Measurements from ENCODE around the gene MAP3K5.

Gene MAP3K5

GRCh38 chr6:136527831-136528230 is 264.4 kb downstream of the MAP3K5 start:
- H3K4me3 ChIP-seq (ENCODE audit: low read depth, low read length) = no peak overlapping the region
- no peak overlapping the region for H3K14ac ChIP-seq (ENCODE audit: low read length)
- H2AK5ac ChIP-seq (ENCODE audit: low read length) = no peak overlapping the region
- H4K12ac ChIP-seq (ENCODE audit: low read depth, low read length) = no peak overlapping the region
- no peak overlapping the region for H4K8ac ChIP-seq (ENCODE audit: low read depth, low read length)
- DNase-seq = no peak
- no peak overlapping the region for H3K23ac ChIP-seq (ENCODE audit: low read length)
- no peaks in the 10 kb centered on the region for H3K36me3 ChIP-seq (ENCODE audit: control insufficient read depth in 1 of 2, insufficient read depth in 2 of 2, low read length in 2 of 2)
- H3K79me2 ChIP-seq (ENCODE audit: control insufficient read depth, insufficient read depth, low read length, poor library complexity) = no peaks in the 10 kb centered on the region
- H3K4me1 ChIP-seq (ENCODE audit: control insufficient read depth in 1 of 2, insufficient read depth in 2 of 2, low read length in 2 of 2) = peaks cover 0 to 12% of the 10 kb centered on the region in 2 experiments
- no peak overlapping the region for H2BK120ac ChIP-seq (ENCODE audit: insufficient read depth, low read length, poor library complexity)
- no peak overlapping the region for H4K91ac ChIP-seq (ENCODE audit: low read depth, low read length)
- H3K9ac ChIP-seq (ENCODE audit: low read length) = no peak overlapping the region
- no peaks in the 10 kb centered on the region for H3K79me1 ChIP-seq (ENCODE audit: low read length)
- no peaks in the 10 kb centered on the region for H3K27me3 ChIP-seq (ENCODE audit: insufficient read depth, low read length)
- H3K4ac ChIP-seq (ENCODE audit: low read depth, low read length) = no peak overlapping the region
- no CpG with 5 or more reads among the region's 6 CpGs for WGBS (ENCODE audit: extremely low coverage, insufficient coverage, insufficient read length)
- no peak overlapping the region for H2BK12ac ChIP-seq (ENCODE audit: low read length)
- no peak overlapping the region for H3K4me2 ChIP-seq (ENCODE audit: low read length)
- H3K9me3 ChIP-seq (ENCODE audit: insufficient read depth, low read depth, low read length) = no peaks in the 10 kb centered on the region
- no peak overlapping the region for H3K27ac ChIP-seq (ENCODE audit: low read depth, low read length)
- H2AFZ ChIP-seq (ENCODE audit: insufficient read depth, low read length, poor library complexity) = no peak overlapping the region
- no peak overlapping the region for H2BK5ac ChIP-seq (ENCODE audit: low read depth, low read length, poor library complexity)
- no peak overlapping the region for H3K18ac ChIP-seq (ENCODE audit: low read length)

- no peak for DNase-seq
- H4K8ac ChIP-seq (ENCODE audit: low read depth, low read length) = no peak overlapping the region
- H3K36me3 ChIP-seq (ENCODE audit: control insufficient read depth in 1 of 2, insufficient read depth in 2 of 2, low read length in 2 of 2) = no peaks in the 10 kb centered on the region
- no peak overlapping the region for H2AK5ac ChIP-seq (ENCODE audit: low read length)
- no peak overlapping the region for H3K9ac ChIP-seq (ENCODE audit: low read length)
- H3K4ac ChIP-seq (ENCODE audit: low read depth, low read length) = no peak overlapping the region
- no peak overlapping the region for H3K4me3 ChIP-seq (ENCODE audit: low read depth, low read length)
- H2BK5ac ChIP-seq (ENCODE audit: low read depth, low read length, poor library complexity) = no peak overlapping the region
- peaks cover 0 to 12% of the 10 kb centered on the region in 2 experiments for H3K4me1 ChIP-seq (ENCODE audit: control insufficient read depth in 1 of 2, insufficient read depth in 2 of 2, low read length in 2 of 2)
- H3K4me2 ChIP-seq (ENCODE audit: low read length) = no peak overlapping the region
- no CpG with 5 or more reads among the region's 4 CpGs for WGBS (ENCODE audit: extremely low coverage, insufficient coverage, insufficient read length)
- no peak overlapping the region for H3K14ac ChIP-seq (ENCODE audit: low read length)
- no peaks in the 10 kb centered on the region for H3K79me2 ChIP-seq (ENCODE audit: control insufficient read depth, insufficient read depth, low read length, poor library complexity)
- no peaks in the 10 kb centered on the region for H3K79me1 ChIP-seq (ENCODE audit: low read length)
- H2BK12ac ChIP-seq (ENCODE audit: low read length) = no peak overlapping the region
- no peak overlapping the region for H2BK120ac ChIP-seq (ENCODE audit: insufficient read depth, low read length, poor library complexity)
- H3K18ac ChIP-seq (ENCODE audit: low read length) = no peak overlapping the region
- H3K27me3 ChIP-seq (ENCODE audit: insufficient read depth, low read length) = no peaks in the 10 kb centered on the region
- no peak overlapping the region for H2AFZ ChIP-seq (ENCODE audit: insufficient read depth, low read length, poor library complexity)
- no peak overlapping the region for H4K91ac ChIP-seq (ENCODE audit: low read depth, low read length)
- no peaks in the 10 kb centered on the region for H3K9me3 ChIP-seq (ENCODE audit: insufficient read depth, low read depth, low read length)
- H3K27ac ChIP-seq (ENCODE audit: low read depth, low read length) = no peak overlapping the region
- H4K12ac ChIP-seq (ENCODE audit: low read depth, low read length) = no peak overlapping the region
- H3K23ac ChIP-seq (ENCODE audit: low read length) = no peak overlapping the region
These were observed 265.3 kb downstream of the MAP3K5 start for GRCh38 chr6:136526937-136527336.

- no peak overlapping the region for H3K23ac ChIP-seq (ENCODE audit: low read length)
- no peak overlapping the region for H3K4ac ChIP-seq (ENCODE audit: low read depth, low read length)
- peak in 1 of 2 donors; percentile 24 for DNase-seq
- H3K27ac ChIP-seq (ENCODE audit: low read depth, low read length) = no peak overlapping the region
- no peak overlapping the region for H3K18ac ChIP-seq (ENCODE audit: low read length)
- no peak overlapping the region for H4K91ac ChIP-seq (ENCODE audit: low read depth, low read length)
- no peak overlapping the region for H2AK5ac ChIP-seq (ENCODE audit: low read length)
- no peaks in the 10 kb centered on the region for H3K36me3 ChIP-seq (ENCODE audit: control insufficient read depth in 1 of 2, insufficient read depth in 2 of 2, low read length in 2 of 2)
- H4K12ac ChIP-seq (ENCODE audit: low read depth, low read length) = no peak overlapping the region
- H3K4me3 ChIP-seq (ENCODE audit: low read depth, low read length) = no peak overlapping the region
- H2BK5ac ChIP-seq (ENCODE audit: low read depth, low read length, poor library complexity) = no peak overlapping the region
- H3K4me1 ChIP-seq (ENCODE audit: control insufficient read depth in 1 of 2, insufficient read depth in 2 of 2, low read length in 2 of 2) = peaks cover 0 to 12% of the 10 kb centered on the region in 2 experiments
- no peak overlapping the region for H2BK12ac ChIP-seq (ENCODE audit: low read length)
- no peaks in the 10 kb centered on the region for H3K79me1 ChIP-seq (ENCODE audit: low read length)
- no peak overlapping the region for H2BK120ac ChIP-seq (ENCODE audit: insufficient read depth, low read length, poor library complexity)
- no peak overlapping the region for H3K14ac ChIP-seq (ENCODE audit: low read length)
- no peaks in the 10 kb centered on the region for H3K79me2 ChIP-seq (ENCODE audit: control insufficient read depth, insufficient read depth, low read length, poor library complexity)
- no peak overlapping the region for H3K4me2 ChIP-seq (ENCODE audit: low read length)
- no peaks in the 10 kb centered on the region for H3K27me3 ChIP-seq (ENCODE audit: insufficient read depth, low read length)
- H3K9me3 ChIP-seq (ENCODE audit: insufficient read depth, low read depth, low read length) = no peaks in the 10 kb centered on the region
- H3K9ac ChIP-seq (ENCODE audit: low read length) = no peak overlapping the region
- H4K8ac ChIP-seq (ENCODE audit: low read depth, low read length) = no peak overlapping the region
- H2AFZ ChIP-seq (ENCODE audit: insufficient read depth, low read length, poor library complexity) = no peak overlapping the region
- WGBS (ENCODE audit: extremely low coverage, insufficient coverage, insufficient read length) = no CpG with 5 or more reads among the region's 16 CpGs
These were observed 265.9 kb downstream of the MAP3K5 start for GRCh38 chr6:136526196-136526930.

- no peak overlapping the region for H2BK12ac ChIP-seq (ENCODE audit: low read length)
- no peak overlapping the region for H3K9ac ChIP-seq (ENCODE audit: low read length)
- no peak overlapping the region for H2AK5ac ChIP-seq (ENCODE audit: low read length)
- no CpG with 5 or more reads among the region's 8 CpGs for WGBS (ENCODE audit: extremely low coverage, insufficient coverage, insufficient read length)
- no peak overlapping the region for H4K8ac ChIP-seq (ENCODE audit: low read depth, low read length)
- H3K27ac ChIP-seq (ENCODE audit: low read depth, low read length) = no peak overlapping the region
- no peak overlapping the region for H3K18ac ChIP-seq (ENCODE audit: low read length)
- no peaks in the 10 kb centered on the region for H3K27me3 ChIP-seq (ENCODE audit: insufficient read depth, low read length)
- no peak overlapping the region for H2BK120ac ChIP-seq (ENCODE audit: insufficient read depth, low read length, poor library complexity)
- no peaks in the 10 kb centered on the region for H3K79me1 ChIP-seq (ENCODE audit: low read length)
- H3K4me2 ChIP-seq (ENCODE audit: low read length) = no peak overlapping the region
- H3K4me3 ChIP-seq (ENCODE audit: low read depth, low read length) = no peak overlapping the region
- H4K12ac ChIP-seq (ENCODE audit: low read depth, low read length) = no peak overlapping the region
- no peaks in the 10 kb centered on the region for H3K9me3 ChIP-seq (ENCODE audit: insufficient read depth, low read depth, low read length)
- peaks cover 0 to 12% of the 10 kb centered on the region in 2 experiments for H3K4me1 ChIP-seq (ENCODE audit: control insufficient read depth in 1 of 2, insufficient read depth in 2 of 2, low read length in 2 of 2)
- no peak overlapping the region for H2AFZ ChIP-seq (ENCODE audit: insufficient read depth, low read length, poor library complexity)
- H3K4ac ChIP-seq (ENCODE audit: low read depth, low read length) = no peak overlapping the region
- no peak overlapping the region for H4K91ac ChIP-seq (ENCODE audit: low read depth, low read length)
- H3K36me3 ChIP-seq (ENCODE audit: control insufficient read depth in 1 of 2, insufficient read depth in 2 of 2, low read length in 2 of 2) = no peaks in the 10 kb centered on the region
- peak; percentile 16 to 56 for DNase-seq
- no peak overlapping the region for H2BK5ac ChIP-seq (ENCODE audit: low read depth, low read length, poor library complexity)
- H3K79me2 ChIP-seq (ENCODE audit: control insufficient read depth, insufficient read depth, low read length, poor library complexity) = no peaks in the 10 kb centered on the region
- H3K23ac ChIP-seq (ENCODE audit: low read length) = no peak overlapping the region
- no peak overlapping the region for H3K14ac ChIP-seq (ENCODE audit: low read length)
These were observed 266.6 kb downstream of the MAP3K5 start for GRCh38 chr6:136525586-136526195.

Measured in trophoblast cell (in vitro differentiated cells and primary cell).